Tongue (tissue), 2 donors: ENCODE measurements around the gene CLRN1. TPM values are rescaled to one million over a fixed set of nuclear protein-coding genes. Genes with fewer than 3 reads are reported as not detected.

Experiments used
- DNase-seq: peaks from one replicate; pipeline ENCODE4 v3.0.0-alpha.2; 2015
- total RNA-seq: library from RNA; depleted of rRNA; stranded (reverse); fragments of >200 nt; gene quantifications from one replicate; pipeline ENCODE4 v1.2.3, GENCODE V29; 2014

Gene CLRN1
- total RNA-seq, 1 donor from 2014 or later: 0.31 TPM

DNA sequence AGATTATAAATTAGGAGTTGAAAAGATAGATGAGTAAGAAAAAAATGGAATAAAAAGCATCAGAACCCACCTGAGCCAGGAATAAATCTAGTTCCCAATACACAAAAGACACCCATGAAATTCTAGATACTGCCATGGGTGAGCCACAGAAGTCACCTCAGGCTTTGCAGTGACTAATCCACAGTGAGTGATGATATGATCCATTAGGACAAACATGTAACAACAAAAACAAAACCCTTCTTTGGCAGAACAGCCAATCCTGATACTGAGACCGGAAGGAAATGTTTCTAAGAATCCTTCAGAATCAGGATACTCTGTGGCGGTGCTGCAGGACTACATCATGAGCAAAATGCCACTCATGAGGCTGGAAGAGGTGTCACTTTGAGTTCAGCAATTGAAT lies 52.3 kb downstream of the CLRN1 start:
- no peak for DNase-seq

DNA sequence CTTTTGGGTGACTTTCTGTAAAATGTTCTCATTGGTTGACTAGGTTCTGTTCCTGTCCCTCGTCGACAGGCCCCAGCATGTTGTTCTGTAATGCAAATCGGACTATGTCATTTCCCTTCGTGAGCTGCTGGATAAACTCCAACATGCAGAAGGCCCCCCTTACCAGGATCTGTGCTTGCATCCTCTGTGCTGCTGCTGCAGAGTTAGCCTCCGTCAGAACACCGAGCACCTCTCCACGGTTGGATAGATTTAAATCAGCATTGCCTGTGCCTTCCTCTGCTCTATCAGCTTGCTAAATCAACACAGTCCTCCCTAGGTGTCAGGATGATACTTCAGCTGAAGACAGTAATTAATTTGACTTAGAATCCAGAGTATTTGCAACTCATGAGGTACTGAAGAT lies 54.6 kb downstream of the CLRN1 start:
- DNase-seq: no peak

DNA sequence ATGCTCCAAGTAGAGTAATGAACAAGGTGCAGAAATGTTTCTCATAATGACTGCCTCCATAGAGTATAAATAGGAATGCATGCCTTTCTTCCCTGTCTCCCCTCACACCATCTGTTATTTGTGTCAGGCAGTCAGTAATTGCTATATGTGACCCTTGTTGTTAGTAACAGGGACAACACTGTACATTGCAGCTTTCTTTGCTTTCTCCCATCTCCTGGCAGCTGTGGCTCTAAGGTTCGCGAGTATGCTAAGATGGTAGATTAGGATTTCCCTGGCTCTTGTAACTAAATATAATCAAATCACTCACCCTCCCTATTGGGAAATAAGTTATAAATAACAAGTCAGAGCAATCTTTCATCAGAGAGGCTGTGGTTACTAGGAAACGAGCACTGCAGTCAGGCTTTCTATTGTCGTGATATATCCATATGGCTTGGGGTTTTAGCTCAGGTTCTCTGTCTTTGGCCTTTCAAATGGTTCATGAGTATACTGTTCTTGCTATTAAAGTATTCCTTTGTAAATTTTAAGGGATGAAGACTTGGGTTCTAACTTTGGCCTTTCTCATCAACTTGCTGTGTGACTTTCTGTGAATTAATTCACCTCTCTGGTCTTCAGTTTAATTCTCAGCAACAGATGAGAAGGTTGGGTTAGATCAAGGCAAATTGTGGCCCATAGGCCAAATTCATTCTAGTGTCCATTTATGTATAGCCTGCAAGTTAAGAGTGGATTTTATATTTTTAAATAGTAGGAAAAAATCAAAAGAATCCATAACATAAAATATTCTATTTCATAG lies 59.2 kb downstream of the CLRN1 start:
- DNase-seq: peak; percentile 88

- DNase-seq: no peak
Measured at GRCh38 chr3:150912501-150912900, 60.0 kb downstream of the CLRN1 start.

- peak; percentile 57 for DNase-seq
Measured at GRCh38 chr3:150911771-150912170, 60.8 kb downstream of the CLRN1 start.

GRCh38 chr3:150906461-150906860 lies 66.1 kb downstream of the CLRN1 start:
- no peak for DNase-seq

GRCh38 chr3:150905746-150906145 lies 66.8 kb downstream of the CLRN1 start:
- DNase-seq: no peak

DNA sequence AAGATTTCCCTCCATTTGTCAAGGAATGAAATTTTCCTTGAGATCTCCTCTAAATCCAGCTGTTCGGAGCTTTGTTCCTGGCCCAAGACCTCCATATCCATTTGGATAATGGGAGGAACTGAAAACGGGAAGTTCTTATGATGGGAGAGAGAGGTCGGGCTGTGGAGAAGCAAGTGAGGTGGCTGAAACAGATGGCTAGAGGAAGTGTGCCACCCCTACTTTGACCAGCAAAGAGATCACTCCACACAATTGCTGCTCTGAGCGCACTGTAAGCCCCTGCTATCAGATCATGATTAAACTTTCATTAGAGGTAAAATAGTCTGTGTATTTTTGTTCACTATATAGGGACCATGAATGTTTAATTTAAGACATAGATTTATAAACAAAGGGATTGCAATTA lies 67.2 kb downstream of the CLRN1 start, which contains the start of gene MINDY4B:
Gene MINDY4B (minus strand): TSS at position 101 of the 400 bp plus-strand sequence. CDS start 0 bp downstream, at position 101.
- DNase-seq: no peak

DNA sequence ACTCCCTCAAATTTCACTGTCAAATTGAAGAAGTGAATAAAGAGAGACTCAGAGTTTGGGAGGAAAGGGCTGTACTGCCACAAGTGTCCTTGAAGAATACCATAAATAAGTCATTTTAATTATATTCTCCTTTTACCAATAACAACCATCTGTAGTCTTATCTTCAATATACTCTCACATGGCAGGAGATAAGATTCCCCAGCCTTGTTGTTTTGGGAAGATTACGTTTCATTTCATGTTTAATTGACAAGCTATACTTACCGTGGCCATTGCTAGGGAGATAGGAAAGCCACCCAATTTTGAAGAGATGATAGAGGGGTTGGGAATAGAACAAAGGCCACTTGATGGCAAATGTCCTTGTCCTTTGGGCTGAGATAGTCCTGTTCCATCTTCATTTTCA lies 69.5 kb downstream of the CLRN1 start:
- no peak for DNase-seq

DNA sequence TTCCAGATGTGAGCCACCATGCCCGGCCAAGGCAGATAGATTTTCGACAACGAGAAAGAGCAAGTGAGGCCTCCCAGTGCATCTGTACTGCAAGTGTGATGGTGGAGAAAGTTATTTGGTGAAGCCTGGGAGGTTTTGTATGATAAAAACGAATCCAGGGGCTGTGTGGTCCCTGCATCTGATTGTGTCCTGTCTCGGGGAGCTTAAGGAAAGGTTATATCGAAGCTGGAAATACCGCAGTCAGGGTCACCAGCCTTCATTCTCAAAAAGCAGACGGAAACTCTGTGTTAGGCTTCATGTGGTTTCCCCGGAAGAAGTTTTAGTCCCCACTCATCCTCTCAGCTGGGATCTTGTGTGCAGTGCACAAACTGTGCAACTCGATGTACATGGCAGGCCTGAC lies 70.7 kb downstream of the CLRN1 start:
- DNase-seq: no peak

DNA sequence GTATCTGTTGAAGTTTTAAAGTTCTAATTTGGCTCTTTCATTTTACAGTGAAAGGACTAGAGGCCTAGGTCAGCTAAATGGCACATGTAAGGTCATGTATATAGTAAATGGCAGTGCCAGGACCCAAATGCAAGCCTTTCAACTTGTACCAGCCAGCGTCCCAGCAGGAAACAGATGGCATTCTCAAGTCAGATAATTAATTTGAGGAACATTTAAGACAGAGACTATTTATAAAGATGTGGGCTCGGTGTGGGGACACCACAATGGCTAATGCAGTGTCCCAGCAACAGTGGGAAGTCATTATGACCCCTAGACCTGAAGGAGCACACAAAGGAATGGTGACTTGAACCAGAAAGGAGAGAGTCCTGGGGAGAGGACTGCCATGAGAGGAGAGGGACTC lies 73.4 kb downstream of the CLRN1 start:
- no peak for DNase-seq

GRCh38 chr3:150898046-150898754 lies 74.3 kb downstream of the CLRN1 start:
- DNase-seq: no peak

DNA sequence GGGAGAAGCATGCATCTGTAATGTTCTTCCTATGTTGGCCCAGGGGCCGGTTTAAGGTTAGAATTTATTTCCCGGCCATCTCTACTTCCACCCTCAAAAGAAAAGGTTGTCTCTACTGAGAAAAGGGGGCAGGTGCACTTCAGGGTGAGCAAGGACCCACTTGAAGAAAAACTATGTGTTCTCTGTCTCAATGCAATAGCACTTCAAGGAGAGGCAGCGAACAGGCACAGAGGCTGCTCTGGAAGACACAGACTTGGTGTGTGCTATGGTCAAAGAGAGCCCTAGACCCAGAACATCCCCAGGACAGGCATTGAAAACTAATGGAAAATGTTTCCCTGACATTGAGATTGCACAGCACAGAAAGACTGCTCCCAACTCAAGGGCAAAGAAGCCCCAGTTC lies 74.9 kb downstream of the CLRN1 start:
- no peak for DNase-seq

GRCh38 chr3:150890831-150891230 lies 81.7 kb downstream of the CLRN1 start:
- no peak for DNase-seq

- DNase-seq: no peak
Measured at GRCh38 chr3:150890295-150890694, 82.2 kb downstream of the CLRN1 start.

GRCh38 chr3:150889106-150889505 lies 83.4 kb downstream of the CLRN1 start:
- no peak for DNase-seq

DNA sequence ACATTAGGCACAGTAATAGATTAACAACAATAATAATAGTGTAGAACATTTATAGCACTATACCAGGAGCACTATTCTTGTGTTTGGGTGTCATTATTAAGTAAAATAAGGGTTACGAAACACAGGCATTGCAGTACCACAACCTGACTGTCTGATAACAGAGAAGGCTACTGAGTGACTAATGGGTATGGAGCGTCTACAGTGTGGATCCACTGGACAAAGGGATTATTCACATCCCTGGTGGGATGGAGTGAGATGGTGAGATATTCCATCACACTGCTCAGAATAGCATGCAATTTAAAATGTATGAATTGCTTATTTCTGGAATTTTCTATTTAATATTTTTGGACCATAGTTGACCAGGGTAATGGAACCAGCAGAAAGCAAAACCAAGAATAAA lies 85.5 kb downstream of the CLRN1 start:
- no peak for DNase-seq

DNA sequence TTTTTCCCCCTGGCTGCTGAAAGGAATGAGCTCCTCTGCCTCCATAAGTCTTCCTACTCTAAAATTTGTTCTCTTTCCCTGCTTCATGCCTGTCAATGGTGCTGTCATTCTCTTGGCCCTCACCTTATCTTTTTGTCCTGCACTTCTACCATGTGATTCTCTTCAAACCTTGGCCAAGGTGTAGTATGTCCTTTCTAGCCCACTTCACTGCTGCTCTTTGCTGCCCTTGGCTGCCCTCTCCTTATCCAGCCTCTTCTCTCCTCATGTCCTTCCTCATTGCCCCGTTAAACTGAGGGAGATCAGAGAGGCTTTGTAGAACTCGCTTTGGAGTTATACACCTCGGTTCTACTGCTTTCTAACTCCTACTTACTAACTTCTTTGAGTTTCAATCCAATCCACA lies 87.0 kb downstream of the CLRN1 start:
- DNase-seq: no peak

- no peak for DNase-seq
Measured at GRCh38 chr3:150878996-150879575, 93.4 kb downstream of the CLRN1 start.

DNA sequence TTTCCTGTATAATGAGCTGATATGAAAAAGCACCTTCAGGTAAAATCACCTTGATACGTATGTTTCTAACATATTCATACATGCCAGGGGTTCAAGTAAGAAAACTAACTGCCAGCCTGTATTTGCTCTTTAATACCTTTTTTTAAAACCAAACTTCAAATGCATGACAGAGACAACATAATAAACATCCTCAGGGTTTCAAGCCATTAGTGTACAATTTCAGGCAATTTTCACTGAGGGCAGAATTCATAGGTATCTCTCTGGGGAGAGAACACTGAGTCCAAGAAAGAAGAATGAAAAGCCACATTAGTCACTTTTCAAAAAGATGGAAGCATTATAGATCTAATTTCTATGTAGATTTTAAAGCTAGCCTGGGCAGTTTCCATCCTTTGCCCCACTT lies 94.2 kb downstream of the CLRN1 start:
- DNase-seq: no peak

DNA sequence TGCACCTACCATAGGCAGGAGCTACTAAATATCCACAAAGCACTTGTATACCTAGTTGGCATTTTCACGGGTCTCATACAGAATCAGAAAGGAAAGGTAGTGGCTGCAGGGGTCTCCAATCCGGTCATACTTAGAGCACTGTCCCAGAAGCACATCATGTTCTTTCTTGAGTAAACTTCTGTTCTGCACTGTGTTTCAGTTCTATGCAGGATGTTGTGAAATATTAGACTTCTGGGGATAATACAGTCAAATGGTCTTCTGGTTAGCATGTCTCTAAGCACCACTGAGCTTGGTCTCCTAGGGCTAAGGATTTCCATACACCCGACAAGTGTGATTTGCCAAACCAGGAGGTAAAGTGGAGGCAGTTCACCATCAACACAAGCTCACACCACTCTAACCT lies 95.2 kb downstream of the CLRN1 start:
- no peak for DNase-seq

DNA sequence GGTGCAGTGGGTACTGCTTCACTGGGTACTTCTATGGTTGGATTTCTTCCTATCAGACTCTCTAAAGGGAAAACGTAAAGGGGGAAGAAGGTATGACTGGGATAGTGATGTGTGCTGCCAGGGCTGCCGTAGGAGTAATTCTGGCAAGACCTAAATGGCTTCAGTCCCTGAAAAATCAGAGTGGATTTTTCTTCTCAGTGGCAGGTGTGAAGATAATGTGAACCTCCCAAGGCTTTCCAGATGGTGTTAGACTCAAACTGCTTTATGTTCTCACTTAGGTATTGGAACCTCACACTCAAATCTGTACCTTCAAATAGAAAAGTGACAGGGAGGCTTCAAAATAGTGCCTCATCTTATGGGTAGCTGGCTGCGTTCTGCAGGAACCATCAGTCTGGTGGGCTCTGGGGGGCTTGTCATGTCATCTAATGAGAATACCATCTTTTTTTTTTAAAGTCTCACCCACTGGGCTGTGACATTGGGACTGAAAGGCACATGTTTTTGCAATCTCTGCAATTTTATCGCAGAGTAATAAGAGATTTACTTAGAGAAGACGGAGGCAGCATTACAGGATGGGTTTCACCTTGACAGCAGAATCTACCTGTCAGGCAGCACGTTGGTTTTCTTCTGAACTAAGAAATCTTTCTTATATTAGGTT lies 95.8 kb downstream of the CLRN1 start:
- DNase-seq: no peak
